GM21360 (cell line): Measurements from ENCODE around the gene GATC.
"Not testable (repeated sequence)": the region's sequence is repeated elsewhere in the genome, so short reads cannot be mapped to it uniquely, and the experiment has no call there.

ENCODE experiments used
- ATAC-seq: cut with Tn5 transposase; IDR thresholded peaks from one replicate; pipeline ENCODE4 v1.9.1; 2021; ENCODE audit warnings: mild to moderate bottlenecking, moderate library complexity; ENCODE audit not compliant: unreplicated experiment

GATC gene

GRCh38 chr12:120468821-120469449 lies 22.7 kb downstream of the GATC start:
- peak; percentile 6 for ATAC-seq

- ATAC-seq: peak; percentile 71
These were observed 23.4 kb downstream of the GATC start, which contains the start of gene SRSF9 for GRCh38 chr12:120469450-120470149. TSS of gene SRSF9 (minus strand) at chr12:120469748. CDS start at chr12:120469609, 139 bp downstream.

- peak; percentile 13 for ATAC-seq
These were observed 24.0 kb downstream of the GATC start for GRCh38 chr12:120470150-120470784.

- no peak for ATAC-seq
These were observed 26.3 kb downstream of the GATC start for GRCh38 chr12:120472521-120472920.

GRCh38 chr12:120473807-120474615 lies 27.8 kb downstream of the GATC start:
- no peak for ATAC-seq

- no peak for ATAC-seq
These were observed 28.3 kb downstream of the GATC start for GRCh38 chr12:120474616-120474960.

GRCh38 chr12:120475643-120476042 lies 29.4 kb downstream of the GATC start:
- ATAC-seq: no peak

GRCh38 chr12:120479458-120479857 lies 33.2 kb downstream of the GATC start:
- ATAC-seq: no peak

GRCh38 chr12:120480211-120480610 lies 34.0 kb downstream of the GATC start:
- no peak for ATAC-seq

- no peak for ATAC-seq
These were observed 35.0 kb downstream of the GATC start for GRCh38 chr12:120481022-120481767.

GRCh38 chr12:120483621-120484020 lies 37.4 kb downstream of the GATC start:
- no peak for ATAC-seq

GRCh38 chr12:120485961-120486881 lies 40.0 kb downstream of the GATC start:
- no peak for ATAC-seq

- not testable (repeated sequence) for ATAC-seq
These were observed 41.3 kb downstream of the GATC start for GRCh38 chr12:120487552-120487951.

- ATAC-seq: no peak
These were observed 41.9 kb downstream of the GATC start for GRCh38 chr12:120488057-120488640.

- no peak for ATAC-seq
These were observed 42.8 kb downstream of the GATC start for GRCh38 chr12:120489018-120489417.

- no peak for ATAC-seq
These were observed 44.1 kb downstream of the GATC start for GRCh38 chr12:120490325-120490724.

- no peak for ATAC-seq
These were observed 44.7 kb downstream of the GATC start for GRCh38 chr12:120490833-120491512.

GRCh38 chr12:120495186-120495730 lies 49.0 kb downstream of the GATC start:
- ATAC-seq: no peak
